ENCODE measurements around the gene POLR3K.
A peak's percentile ranks its signal among the peaks of the same experiment; 100 is the strongest.

Gene POLR3K
- total RNA-seq = 1.0 to 11.0 (median 5.2) reads per million in 17 experiments

DNA sequence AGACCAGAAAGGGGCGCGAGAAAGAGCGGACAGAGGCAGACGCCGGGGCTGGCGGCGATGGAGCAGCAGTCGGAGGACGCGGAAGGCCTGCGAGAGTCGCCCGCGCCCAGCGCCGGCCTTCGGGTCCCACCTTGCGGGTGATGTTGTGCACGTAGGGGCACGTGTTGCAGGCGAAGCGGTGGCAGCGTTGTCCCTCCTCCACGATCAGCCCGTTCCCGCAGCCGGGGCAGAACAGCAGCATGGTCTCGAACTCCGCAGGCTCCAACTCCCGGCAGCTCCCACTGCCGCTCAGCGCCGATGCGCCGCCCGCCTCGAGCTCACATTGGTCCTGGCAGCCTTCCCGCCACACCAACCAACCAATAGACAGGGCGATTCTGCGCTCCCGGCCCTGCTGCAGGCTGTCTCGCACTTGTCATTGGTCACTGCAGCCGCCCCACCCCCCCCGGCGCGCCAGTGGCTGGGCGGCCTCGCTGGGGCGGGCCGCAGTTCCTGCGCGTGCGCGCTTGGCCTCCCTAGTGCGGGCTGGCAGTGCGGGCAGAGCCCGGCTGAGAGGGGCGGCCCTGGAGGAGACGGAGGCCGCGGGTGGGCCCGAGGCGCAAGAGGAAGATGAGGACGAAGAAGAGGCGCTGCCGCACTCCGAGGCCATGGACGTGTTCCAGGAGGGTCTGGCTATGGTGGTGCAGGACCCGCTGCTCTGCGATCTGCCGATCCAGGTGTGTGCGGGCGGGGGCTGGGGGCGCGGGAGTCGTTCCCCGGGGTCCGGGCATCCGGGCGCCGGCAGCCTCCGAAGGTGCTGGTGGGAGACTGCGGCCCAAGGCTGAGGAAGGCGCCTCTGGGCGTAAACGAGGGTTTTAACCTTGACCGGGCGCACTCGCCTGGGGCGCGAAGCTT is at the start of gene POLR3K, which contains the start of gene SNRNP25:
TSS of gene POLR3K (minus strand) at position 263 of the 891 bp plus-strand sequence. CDS start at position 241, 22 bp downstream.
TSS of gene SNRNP25 (plus strand) at position 483 of the 891 bp plus-strand sequence. CDS start at position 672, 189 bp downstream.
- peak; percentile 98 to 99 (median 99) for DNase-seq

DNA sequence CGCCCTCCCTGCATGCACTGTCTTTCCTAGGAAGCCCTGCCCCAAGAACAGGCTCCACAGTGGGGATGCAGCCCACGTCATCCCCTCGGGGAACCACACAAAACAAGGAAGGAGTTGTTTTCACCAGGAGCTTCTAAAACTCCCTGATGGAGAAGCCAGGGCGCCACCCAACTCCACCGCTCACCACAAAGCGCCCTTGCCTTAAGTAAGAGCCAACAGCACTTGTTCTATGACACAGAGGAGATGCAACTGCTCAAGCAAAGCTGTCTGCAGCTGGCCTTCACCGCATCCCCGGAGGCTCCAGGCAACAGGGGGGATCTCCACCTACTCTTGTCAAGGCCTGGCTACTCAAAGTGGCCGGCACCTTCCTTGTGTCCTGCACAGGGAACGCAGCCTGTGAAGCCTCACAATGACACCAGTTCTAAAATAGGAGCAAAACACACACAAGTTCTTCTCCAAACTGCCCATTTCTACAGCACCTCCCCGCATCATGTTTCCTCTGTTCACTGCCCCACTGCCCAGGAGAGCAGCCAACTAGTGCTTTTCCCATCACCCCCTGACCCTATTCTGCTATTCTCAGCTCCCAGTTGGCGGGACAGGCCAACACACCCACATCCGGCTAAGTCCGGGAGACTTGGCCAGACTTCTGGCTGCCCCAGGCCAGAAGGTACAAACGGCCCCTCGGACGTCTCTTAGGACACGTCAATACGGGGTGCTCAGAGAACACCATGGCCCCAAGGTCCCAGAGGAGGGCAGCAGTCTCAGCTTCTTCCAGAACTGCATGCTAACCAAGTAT is 48.9 kb upstream of the POLR3K start:
- no peak for DNase-seq

DNA sequence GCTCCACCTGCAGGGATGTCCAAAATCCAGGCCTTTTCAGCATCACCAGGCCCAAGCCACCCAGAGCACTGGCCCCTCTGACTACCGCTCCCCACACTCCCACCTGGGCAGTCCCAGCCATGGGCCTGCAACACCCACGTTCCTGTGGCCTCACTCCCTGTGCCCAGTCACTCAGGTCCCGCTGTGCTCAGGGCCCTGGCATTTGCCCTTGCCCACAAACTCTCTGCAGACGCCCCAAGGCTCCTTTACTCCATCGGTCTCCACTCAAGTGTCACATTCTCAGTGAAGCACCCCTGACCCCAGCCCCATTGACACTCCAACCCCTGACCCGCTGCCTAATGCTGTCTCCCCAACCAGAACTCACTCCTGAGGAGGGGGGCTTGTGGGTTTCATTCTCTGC is 48.2 kb upstream of the POLR3K start:
- no peak for DNase-seq

DNA sequence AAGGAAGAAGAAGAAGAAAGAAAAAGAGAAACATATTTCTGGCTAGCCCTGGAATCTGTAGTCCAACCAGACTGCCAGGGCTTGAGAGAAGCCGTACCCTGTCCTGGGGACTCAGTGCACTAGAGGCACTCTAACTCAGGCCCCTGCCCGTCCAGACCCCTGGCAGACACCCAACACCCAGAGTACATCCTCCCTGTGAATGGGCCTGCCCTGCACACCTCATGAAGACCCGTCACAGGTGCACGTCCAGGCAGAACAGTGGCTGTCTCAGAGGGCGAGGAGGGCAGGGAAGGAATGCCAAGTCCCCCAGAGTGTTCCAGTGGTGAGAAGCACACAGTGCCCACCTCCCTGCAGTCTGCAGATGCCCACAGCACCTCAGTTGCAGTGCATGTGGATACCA is 47.6 kb upstream of the POLR3K start:
- DNase-seq = no peak

DNA sequence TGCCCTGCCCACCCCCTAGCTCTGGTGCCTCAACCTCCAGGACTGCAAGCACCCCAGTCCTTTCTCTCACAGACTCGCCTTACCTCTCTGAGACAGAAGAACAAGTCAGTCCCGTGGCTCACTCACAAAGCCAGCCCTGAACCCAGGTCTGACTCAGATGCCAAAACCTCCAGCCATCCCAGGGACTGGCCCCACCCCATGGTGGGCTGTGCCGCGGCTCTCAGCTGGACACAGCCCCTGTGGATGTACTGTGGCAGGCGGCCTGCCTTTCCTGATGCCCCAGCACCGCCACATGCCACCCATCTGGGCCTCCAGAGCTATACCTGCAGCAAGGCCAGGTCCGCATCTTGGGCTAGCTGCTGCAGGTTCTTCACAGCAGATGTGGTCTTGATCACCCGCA is 44.4 kb upstream of the POLR3K start:
- peak in 1 of 4 experiments; percentile 1 for DNase-seq

DNA sequence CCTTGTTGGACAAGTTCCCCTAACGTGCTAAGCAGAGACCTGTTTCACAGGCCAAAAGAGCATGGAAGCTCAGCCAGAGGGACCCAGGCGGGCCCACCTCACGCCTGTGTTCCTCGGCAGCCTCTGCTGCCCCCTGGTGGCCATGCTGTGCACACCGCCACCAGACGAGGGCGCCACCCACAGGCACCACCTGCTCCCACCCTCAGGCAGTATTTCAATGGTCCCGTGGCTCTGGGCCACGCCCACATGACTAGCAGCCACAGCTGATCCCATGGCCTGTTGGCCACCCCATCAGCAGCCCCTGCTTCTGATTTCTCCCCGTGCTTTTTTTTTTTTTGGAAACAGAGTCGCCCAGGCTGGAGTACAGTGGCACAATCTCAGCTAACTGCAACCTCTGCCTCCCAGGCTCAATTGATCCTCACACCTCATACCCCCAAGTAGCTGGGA is 43.5 kb upstream of the POLR3K start:
- peak; percentile 94 to 95 (median 95) for DNase-seq

DNA sequence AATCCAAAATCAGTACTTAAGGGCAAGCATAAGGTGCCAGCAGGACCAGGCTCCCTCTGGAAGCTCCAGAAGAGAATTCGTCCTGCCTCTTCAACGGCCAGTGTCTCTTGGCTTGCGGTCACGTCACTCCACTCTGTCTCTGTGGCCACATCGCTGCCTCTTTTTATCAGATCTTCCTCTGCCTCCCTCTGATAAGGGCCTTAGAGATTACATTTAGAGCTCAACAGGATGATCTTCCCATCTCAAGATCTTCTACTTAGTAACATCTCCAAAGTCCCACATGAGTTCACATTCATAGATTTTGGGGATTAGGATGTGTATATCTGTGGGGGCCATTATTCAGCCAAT is 41.5 kb upstream of the POLR3K start:
- no peak for DNase-seq

DNA sequence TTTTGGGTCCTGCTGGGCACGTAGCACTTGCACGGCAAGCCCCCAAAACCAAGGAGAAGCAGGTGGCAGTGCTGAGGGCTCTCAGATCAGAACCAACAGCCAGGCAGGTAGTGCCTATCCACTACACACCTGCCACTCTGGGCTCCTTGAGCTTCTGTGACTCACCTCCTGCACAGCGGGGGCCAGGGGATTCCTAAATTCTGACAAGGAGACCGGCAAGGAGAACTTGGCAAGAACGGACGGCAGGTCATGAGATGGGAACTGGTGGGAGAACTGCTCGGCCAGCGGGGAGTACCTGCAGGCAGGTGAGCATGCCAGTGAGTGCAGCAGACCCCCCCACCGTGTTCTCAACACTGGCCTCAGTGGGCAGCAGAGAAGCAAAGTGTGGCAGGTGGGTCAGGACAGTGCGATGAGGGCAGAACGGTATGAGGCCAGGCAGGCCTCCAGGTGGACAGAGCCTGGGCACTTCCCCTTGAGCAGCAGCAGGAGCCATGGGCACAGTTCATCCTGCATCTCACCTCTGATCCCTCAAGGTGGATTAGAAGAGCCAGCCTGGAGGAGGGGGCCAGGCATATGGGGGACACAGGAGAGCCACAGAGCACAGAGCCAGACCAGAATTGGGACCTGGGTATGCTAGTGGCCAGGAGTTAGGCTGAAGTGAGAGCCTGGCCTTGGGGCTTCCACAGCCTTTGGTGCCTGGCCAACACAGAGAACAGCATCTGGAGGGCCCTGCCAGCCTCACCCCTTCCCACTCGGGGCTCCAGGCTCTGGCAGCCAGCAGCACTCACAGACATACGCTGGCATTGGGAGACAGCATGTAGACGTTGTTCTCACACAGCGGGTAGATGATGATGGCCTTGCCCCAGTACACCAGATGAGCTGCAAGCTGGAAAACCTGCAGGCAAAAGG is 39.3 kb upstream of the POLR3K start:
- no peak for DNase-seq

DNA sequence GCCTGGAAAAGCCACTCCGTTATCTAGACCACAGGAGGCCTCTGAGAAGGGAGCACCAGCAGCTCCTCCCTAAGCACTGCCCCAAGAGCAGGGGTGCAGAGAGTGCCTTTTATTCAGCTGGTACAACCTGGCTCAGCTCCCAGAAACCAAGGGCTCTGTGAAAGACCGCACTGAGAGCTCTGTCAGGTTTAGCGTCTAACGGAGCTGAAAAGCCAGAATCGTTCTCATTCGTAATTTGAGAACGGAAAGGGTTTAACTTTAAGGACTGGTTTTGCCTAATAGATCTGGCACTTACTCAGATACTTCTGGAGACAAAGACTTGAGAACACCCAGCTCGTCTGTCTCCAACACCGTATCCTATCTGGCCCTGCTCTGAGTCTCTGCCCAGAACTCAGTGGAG is 38.1 kb upstream of the POLR3K start:
- DNase-seq = no peak

DNA sequence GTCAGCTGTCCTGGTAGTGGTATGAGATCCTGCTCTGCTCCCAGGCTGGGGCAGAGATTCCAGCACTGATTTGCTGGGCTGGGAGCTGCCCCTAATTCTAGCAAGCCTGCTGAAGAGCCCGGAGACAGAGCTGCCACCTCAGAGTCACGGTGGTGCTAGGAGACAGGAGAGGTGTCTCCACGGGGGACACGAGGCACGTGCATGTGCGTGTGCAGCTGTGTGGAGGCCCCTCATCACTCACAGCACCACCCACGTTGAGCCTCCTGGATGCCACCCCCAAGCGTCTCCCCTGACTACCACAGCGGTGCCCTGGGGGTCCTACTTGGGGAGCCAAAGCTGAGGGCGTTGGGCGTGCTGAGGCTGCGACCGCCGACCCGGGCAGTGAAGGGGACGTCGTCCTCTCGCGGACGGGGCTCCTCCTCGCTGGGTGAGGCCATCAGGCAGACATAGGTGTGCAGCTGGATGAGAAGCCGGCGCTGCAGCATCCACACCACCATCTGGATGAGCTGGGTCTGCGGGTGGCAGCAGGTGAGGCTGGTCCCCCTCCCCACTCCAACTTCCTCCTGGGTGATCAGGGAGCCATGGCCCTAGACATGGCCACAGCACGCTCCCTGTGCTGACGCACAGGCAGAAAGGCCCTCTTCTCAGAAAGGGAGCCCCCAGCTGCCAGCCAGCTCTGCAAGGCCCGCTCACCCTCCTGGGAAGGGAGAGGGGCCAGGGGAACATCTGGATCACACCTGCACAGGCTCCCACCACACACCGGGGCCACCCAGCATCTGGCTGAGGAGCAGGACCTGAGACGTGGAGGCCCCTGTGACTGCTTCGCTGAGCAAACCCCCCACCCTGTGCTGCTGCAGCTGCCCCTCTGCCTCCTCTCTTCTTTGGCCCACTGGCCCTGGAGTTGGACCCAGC is 36.2 kb upstream of the POLR3K start:
- no peak for DNase-seq

DNA sequence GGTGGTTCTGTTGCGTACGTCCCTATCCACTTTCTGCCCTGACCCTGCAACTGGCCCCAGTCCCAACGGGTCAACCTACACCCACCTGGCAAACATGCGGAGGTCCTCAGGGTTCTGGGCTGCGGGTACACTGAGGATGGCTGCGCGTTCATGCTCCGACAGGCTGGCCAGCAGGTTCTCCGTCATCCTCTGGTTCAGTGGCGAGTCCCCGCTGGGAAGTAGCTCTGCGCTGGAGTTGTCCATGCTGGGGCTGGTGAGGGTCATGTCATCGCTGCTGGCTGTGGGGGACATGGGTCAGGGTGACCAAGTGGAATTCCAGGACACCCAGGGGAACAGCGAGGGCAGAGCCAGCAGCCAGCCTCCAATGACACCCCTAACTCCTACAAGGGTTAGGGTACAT is 35.2 kb upstream of the POLR3K start:
- no peak for DNase-seq

DNA sequence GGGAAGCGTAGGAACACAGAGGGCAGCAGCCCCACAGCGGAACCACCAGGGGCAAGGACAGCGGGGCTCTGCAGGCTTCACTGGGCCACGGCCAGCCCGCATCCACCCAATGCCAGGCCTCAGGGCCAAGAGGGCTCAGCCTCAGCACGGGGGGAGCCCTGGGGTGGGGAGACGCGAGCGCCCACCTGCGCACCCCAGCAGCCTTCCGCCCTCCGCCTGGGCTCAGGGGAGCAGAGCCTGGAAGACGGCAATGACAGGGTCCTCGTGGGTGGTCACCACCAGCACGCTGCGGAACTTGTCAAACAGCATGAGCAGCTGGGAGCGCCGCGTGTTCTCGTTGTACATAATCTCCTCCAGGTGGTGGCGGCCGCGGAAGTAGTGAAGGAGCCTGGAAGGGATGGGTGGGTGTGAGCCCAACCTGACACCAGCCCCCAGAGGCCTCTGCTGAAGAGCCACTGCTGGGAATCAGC is 33.1 kb upstream of the POLR3K start:
- DNase-seq = no peak

DNA sequence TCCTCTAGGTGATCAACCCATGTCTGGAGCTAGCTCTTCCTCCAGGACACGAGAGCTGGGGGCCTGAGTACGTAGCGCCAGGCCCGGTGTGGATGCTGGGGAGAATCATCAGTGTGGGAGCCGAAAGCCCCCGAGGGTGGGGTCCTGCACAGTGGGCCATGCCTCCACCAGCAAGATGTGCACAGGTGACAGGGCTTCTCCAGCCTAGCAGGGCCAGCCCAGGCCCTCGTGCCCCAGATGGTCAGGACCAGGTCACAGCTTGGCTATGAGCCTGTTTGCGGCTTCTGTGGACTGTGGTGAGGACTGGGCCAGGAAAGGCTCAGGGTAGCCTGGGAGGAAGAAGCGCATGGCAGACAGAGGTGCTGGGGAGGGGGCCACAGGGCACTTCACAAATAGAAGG is 32.5 kb upstream of the POLR3K start:
- no peak for DNase-seq

DNA sequence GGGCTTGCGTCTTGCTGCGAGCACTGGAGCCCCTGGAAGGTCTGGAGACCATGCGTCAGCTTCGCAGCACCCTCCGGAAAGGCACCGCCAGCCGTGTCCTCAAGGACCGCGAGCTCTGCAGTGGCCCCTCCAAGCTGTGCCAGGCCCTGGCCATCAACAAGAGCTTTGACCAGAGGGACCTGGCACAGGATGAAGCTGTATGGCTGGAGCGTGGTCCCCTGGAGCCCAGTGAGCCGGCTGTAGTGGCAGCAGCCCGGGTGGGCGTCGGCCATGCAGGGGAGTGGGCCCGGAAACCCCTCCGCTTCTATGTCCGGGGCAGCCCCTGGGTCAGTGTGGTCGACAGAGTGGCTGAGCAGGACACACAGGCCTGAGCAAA is 32.0 kb upstream of the POLR3K start:
- no peak for DNase-seq

DNA sequence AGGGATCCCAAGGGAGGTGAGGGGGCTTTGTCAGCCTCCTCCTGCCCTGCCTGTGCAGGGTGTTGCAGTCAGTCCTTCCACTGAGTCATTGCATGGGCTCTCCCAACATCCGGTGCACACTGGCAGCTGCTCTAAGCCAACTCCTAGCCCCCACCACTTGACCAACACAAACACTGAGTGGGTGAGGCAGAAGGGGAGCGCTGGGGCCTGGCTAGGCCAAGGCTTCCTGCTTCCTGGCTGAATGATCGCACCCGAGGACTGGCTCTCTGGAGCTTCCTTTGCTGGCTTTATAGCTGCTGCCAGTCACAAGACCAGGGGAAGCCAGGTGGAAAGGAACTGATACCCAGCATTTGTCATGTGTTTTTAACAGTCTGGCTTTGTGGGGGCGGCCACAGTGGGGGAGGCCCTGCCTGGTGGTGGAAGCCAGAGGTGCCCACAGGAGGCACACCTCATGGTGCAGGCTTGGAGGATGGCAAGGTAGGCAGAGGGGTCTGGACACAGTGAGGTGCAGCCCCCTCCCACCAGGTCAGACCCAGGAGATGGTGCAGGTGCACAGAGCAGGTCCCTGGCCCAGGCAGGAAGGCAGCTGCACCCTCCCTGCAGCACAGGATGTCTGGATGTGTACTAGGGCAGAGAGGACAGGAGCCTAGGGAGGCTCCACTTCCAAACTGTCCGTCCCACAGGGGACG is 31.5 kb upstream of the POLR3K start:
- peak; percentile 87 to 93 (median 92) for DNase-seq

DNA sequence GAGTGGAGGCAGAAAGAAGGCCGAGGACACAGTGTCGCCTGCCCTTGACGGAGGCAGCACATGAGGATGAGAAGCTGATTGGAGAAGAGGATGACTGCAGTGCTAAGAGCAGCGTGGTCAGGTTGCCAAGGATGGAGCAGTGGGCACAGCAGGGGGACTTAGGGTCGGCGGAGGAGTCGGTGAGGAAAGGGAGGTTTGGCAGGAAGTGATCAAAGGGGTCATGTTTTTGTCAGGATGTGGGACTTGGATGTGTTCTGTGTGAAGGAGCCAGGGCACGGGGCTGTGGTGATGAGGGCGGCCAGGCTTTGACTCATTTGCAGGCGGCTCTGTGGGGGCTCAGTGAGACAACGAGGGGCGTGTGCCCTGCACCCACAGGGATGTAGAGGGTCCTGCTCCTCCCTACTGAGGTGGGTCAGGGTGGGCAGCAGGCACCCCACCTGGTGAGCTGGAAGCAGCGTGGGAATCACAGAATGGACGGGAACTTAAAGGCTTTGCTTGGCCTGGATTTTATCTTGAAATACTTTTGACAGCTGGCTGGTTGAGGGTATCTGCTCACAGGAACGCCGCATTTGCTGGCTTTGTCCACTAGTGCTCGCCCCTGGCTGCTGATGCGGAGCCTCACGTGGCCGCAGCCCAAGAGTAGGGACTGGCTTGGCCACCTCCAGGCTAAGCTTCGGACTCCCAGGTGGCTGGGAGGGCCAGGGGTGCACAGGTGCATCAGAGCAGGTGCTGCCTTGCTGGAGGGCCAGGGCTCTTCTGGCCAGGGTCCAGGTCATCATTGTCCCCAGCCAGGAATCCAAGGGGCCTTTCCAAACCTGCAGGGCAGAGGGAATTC is 30.6 kb upstream of the POLR3K start:
- peak; percentile 32 to 69 (median 63) for DNase-seq

DNA sequence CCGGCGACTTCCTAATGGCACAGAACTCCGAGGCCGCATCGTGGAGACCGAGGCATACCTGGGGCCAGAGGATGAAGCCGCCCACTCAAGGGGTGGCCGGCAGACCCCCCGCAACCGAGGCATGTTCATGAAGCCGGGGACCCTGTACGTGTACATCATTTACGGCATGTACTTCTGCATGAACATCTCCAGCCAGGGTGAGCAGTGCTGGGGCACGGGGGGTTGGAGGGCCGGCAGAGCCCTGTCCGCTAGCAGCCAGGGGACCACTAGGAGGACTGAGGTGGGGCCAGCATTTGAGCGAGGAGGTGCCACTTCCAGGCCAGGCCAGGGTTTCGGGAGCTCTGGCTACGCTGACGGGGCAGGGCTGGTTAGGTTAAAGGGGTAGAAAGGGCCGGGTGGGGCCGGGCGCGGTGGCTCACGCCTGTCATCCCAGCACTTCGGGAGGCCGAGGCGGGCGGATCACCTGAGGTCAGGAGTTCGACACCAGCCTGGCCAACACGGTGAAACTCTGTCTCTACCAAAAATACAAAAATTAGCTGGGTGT is 29.7 kb upstream of the POLR3K start:
- DNase-seq = no peak

DNA sequence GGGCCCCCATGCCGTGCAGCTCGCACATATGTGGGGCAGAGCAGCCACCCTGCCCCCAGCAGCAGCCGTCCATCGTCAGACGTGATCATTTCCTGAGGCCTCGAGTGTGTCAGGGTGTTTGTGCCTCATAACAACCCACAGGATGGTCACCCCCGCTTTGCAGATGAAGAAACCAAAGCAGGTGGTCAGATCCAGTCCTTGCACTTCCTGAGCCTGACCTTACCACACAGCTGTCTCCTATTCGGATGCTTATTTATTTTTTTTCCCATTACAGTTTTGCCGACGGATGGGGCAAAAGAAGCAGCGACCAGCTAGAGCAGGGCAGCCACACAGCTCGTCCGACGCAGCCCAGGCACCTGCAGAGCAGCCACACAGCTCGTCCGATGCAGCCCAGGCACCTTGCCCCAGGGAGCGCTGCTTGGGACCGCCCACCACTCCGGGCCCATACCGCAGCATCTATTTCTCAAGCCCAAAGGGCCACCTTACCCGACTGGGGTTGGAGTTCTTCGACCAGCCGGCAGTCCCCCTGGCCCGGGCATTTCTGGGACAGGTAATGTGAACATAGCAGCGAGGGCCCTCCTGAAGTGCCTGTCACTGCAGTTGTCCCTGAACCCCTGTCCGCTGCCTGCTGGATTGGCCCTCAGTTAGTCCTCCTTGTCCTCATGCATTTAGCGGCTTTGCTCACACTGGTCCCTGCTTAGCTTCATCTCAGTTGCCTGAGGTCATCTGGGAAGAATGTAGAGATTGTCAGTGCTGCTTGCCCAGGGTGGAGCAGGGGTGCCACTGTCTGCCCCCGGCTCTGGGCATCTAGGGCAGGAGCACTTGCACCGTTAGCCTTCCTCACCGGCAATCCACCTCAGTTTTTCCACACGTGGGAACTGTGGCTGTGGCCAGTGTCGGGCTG is 26.0 kb upstream of the POLR3K start:
- DNase-seq = peak; percentile 50 to 81 (median 76)

Measured in suppressor macrophage (primary cell).